C1 segment of cervical spinal cord (tissue), 14 donors: Measurements from ENCODE around the gene ACSS1.

ENCODE experiments used
- DNase-seq, 14 donors: peaks; one replicate each; lab custom pipeline; 2025; lab: John Stamatoyannopoulos, UW

The ACSS1 gene

DNA sequence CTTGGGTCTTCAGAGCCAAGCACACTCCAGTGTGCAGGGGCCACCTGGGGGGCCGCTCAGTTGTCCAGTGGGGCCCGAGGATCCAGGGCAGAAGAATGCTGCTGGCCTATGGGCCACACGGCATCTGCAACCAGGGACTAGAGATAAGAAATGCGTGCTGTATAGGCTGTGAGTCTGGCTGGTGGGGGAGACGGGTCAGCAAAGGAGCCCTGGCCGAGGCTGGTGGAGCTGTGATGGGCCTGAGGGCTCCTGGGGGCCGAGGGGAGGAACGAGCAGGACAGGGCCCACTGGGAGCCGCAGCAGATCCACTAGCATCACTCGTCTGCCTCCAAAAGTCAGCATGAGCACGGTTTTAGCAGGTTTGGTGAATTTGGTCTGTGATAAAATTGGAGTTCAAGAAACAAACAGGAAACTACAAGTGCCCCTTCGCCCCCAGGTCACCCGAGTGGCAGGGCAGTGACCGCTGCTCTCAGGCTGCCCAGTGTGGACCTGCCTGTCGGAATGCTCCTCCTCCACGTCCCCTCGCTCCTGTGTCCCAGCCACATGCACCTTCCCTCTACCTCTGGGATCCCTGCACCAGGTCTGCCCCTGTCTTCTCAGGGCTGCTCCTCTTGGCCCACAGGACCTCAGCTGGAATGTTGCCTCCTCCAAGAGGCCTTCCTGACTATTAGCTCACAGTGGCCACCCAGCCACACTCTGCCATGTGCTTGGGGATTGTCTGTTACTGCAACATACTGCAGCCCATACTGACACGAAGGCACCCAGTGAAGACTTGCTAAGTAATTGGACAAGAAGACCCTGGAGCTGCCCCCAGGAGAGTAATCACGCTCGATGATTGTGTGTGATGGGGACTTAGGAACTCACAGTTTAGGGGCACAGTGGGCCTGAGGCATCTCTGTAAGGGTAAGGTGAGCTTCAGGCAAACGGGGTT lies 10.9 kb downstream of the ACSS1 start:
- no peak for DNase-seq

DNA sequence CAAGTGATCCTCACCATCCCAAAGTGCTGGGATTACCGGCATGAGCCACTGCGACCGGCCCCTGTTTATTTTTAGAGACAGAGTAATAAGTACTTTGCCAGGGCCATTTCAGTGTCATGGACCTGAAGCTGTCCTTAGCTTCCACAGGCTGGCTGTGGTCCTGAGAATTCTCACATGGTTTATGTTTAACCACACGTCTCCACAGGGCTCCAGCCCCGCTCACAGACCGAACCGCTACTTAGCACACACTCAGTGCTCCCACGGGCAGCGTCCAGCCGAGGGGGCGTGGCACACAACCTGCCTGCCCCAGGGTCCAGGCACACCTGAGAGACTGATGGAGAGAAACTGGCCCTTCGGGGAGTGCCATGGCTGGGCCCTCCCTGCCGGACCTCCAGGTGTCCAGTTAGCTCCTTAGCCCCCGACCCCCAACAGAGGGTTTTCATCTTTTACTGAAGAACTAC lies 11.7 kb downstream of the ACSS1 start:
- no peak for DNase-seq

DNA sequence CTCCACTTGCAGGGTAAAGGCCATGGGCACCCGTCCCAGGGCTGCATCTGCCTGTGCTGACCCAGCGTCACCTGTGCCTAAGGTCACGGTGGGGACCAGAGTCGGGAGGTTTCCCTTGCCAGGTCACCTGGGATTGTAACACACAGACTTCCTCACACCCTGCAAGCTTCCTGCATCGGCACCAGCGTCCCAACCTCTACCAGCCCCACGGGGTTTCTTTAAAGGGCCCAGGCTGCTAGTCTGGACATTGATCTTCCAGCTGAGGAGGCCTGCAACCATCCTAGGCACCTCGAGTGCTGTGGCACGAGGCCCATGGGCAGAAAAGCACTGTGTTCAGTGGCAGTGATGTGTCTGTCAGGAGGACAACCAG lies 12.6 kb downstream of the ACSS1 start:
- no peak for DNase-seq

DNA sequence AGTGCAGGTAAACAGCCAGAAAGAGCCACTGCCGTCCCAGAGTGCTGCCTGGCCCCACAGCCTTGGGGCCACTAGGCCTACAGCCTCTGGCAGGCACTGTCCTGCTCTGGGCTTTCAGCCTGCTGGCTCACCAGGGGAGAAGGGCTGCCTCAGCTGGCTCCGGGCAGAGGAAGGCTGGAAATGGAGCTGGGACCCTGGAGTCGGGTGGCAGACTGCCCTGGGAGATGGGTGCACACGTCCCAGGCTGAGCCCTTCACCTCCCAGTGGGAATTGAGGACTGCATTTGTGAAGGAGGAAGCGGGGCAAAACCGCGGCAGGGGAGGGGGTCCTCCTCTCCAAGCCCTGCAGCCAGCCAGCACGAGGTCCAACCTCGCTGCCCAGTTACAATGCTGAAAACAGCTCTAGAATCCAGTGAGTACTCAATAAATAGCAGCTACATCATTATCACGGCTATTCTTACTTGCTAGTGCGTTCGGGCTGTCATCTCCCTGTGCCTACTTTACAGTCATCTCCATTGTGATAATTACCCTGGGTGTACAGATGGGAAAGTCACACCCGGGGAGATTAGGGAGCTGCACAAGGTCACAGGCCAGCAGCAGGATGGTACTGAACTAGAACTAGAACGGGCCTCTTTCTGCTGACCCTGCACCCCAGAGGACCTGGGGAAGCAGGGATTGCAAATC lies 13.1 kb downstream of the ACSS1 start:
- peak in 9 of 14 donors; percentile 26 to 80 (median 55) for DNase-seq

DNA sequence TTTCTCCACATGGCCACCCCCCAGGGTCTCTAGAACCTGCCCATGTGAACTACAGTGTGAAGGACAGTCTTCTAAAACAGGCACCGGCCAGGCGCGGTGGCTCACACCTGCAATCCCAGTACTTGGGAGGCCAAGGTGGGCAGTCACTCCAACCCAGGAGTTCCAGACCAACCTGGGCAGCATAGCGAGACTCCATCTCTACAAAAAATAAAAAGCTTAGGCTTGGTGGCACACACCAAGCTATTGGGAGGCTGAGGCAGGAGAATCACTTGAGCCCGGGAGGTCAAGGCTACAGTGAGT lies 13.7 kb downstream of the ACSS1 start:
- no peak for DNase-seq

DNA sequence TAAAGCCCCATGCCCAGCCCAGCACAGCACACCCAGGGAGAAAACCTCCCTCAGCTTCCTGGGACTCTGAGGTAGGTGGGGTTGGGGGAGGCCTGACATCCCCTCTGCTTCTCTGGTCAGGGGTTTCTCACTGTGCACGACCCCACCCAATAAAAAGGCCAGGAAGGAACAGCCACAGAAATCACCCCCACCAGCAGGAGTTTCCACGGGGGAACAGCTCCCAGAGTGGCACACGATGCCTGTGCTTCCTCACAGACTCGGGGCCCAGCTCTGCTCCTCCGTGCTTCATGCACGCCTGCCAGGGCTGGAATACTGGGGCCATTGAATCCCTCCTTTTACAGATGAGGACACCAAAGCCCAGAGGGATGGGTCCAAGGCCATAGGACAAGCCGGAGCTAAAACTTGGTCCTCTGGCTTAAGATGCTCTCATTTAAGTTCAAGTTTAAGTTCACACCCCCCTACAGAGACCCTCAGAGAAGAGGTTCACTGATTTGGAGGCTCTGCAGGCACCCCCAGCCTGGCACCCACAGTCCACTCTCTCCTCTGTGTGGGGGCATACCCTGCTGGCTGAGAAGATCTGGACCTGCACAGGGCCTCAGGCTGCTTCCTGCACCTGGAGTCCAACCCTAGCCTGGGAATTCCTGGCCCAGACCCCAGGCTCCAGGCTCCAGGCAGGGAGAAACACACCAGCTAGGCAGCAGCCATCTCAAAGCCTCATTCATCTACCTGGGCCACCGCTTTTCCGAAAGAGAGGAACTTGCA lies 14.3 kb downstream of the ACSS1 start:
- no peak for DNase-seq

DNA sequence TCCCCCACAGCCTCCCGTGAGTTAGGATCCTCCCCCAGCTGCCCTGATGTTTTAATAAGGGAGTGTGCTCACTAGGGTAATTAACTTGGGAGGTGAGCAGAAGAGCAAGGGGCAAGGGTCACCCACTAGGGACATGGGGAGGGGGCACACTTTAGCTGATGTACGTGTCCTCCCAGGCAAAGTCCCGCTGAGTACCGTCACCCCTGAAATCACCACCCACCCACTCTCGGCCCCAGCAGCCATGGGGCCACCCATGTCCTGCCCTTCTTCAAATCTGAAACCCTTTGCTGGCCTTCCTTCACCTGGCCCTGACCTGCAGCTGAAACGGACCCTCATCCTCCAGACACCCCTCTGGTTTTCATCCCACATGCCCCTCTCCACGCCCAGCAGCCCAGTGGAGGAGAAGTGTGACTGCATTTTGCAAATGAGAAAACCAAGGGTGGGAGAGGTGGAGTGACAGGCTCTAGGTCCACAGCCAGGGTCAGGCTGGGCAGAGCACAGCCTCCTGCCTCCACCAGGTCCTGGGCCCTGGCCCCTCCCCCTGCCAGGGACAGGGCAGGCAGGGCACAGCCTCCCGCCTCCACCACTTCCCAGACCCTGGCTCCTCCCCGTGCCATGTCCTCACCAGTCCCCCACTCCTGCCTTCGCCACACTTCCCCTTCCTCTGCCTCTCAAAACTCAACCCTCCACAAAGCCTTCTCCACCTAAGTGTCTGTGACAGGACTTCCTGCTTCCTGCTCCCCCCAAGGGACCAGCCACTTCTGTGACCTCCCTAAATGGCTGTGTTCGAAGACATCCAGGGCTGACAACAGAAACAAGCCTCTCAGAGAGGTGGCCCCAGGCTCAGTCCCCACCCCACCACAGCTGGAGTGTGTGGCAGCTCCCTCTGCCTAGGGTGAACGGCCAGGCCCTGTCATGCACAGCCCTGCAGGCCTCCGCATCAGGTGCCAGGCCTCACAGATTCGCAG lies 15.1 kb downstream of the ACSS1 start:
- peak in 6 of 14 donors; percentile 23 to 57 (median 46) for DNase-seq

DNA sequence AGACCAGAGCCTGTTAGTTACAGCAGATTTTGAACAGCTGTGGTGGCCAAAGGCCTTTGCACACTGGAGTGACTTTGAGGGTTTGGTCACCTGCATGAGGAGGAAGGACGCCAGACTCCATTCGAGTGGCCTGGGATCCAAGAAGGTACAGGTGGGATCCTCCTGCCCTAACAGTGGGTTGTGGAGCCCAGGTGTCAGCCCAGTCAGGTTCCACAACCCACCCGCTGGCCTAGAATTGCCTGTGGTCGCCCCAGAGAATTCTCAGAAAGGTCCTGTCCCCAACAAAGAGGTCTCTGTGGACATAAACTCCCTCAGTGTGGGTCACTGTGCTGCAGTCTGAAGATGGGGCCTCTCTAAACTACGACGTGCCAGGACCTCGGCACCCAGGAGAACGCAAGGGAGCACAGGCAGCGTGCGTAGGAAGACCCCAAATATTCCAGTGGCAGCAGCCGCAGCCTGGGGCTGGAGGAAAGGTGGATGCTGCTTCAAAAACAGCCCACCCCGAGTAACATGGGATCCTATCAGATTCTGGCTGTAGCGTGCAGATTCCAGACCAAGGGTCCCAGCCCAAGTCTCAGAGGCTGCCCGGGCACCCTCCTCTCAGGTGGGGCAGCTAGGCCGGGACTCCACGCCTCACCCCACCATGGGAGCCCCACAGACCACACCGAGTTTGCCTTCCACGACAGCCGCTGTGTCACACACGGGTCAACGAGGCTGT lies 16.0 kb downstream of the ACSS1 start:
- no peak for DNase-seq

DNA sequence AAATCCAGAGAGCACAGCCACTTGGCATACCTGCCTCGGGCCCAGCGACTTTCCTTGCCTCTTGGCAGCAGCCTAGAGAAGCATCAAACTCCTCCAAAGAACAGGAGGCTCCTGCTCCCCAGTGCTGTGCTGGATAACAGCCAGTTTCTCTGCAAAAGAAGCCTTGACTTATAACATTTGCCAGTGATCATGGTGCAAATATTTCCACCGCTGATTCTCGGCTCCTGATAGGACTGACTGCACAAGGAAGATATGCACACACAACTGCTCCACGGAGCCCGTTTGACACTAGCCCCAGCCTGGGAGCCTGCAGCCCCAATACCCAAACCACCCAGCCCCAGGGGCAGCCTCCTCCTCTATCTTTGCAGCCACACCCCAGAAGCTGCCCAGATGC lies 17.5 kb downstream of the ACSS1 start:
- peak in 2 of 14 donors; percentile 55 to 78 for DNase-seq

DNA sequence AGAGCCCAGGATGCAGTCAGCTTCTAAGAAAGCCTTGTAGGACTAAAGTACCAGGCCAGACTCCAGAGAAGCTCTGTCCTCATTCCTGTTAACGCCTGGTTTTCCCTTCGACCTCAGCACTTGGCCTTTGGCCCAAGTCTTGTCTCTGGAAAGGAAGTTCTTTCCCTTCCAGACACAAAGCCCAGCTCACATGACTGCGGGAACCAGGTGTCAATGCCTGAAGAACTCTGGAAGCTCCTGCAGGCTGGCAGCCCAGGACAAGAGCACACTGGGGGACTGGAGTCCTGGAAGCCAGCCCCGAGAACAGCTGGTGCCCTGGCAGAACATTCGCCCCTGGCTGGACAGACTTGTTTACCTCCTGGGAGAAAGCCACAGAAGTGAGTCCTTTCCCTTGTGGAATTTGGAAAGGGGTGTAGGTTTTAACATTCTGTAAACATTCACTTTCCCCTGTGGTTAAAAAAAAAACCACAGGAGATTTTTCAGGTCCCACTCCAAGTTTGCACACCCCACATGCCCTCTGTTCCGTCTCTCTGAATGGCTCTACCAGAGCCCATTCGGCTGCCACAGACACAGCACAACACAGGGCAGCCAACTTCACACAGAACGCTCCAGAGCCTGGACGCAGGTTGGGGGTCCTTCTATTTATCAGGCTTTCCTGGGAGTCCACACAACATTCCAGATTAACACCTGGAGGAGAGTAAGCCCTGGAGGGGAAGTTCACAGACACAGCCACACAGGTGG lies 18.1 kb downstream of the ACSS1 start:
- peak in 13 of 14 donors; percentile 34 to 91 (median 72) for DNase-seq

DNA sequence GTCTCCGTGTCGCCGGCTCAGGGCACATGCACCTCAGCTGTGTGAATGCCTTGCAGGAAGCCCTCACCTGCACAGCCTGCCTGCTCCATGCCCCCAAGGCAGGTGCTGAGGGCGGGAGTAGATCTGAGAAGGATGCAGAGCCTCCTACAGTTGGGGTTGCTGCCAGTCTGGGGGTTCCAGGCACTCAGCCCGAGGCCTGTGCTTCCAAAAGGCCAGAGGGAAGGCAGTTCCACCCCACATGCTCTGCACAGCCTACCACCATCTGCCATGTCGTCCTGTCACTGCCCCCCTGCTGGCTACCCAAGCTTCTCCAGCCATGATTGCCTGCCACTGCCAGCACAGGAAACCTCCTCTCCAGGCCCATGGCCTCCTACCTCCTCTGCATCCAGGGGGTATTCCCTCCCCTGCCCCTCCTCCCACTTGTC lies 19.3 kb downstream of the ACSS1 start:
- peak in 2 of 14 donors; percentile 26 to 96 for DNase-seq

DNA sequence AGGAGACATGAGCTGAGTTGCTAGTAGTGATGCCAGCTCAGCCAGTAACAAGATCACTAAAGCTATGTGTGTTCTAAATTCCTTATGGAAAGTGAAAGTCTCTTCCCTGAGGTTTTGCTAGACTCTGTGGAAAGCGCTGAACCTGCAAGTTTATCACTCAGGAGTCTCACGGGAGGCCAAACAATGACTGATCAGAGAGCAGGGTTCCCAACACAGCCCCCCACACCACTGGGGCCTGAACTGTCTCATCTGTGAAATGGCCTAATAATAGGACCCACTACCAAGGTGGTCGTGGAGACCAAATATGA lies 19.9 kb downstream of the ACSS1 start:
- no peak for DNase-seq

DNA sequence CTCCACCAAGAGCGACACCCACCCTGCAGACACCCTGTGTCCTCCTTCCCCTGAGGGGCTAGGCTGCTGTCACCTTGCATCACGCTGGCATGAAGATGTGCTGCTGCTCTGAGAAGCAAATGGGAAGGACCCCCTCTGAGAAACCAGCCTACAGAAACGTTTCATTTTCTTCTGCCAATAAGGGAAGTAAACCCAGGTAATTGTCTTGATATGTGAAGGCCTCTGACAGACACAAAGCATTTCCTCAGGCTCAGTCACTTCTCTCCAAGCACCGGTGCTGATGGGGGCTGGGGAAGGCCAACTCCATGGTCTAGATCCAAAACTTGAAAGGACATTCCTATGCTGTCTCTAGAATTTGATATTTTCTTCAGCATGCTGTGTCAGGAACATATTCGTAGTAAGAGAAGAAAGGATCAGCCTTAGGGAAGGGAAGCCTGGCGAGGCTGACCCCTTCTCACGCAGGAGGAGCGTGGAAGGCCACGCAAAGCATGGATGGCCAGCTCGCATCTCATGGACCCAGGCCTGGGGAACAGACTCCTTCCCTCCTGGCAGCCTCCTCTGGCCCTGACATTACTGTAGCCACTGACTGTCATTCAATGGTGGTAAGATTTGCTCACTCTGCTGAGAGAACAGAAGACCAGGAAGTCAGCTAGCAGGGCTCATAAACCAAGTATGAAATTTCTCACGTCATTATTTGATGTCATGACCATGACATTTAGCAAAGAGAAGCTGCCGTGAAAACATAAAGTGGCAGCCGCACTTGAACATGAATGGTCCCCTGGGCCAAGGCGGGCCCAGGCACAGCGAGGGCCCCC lies 20.4 kb downstream of the ACSS1 start:
- no peak for DNase-seq

DNA sequence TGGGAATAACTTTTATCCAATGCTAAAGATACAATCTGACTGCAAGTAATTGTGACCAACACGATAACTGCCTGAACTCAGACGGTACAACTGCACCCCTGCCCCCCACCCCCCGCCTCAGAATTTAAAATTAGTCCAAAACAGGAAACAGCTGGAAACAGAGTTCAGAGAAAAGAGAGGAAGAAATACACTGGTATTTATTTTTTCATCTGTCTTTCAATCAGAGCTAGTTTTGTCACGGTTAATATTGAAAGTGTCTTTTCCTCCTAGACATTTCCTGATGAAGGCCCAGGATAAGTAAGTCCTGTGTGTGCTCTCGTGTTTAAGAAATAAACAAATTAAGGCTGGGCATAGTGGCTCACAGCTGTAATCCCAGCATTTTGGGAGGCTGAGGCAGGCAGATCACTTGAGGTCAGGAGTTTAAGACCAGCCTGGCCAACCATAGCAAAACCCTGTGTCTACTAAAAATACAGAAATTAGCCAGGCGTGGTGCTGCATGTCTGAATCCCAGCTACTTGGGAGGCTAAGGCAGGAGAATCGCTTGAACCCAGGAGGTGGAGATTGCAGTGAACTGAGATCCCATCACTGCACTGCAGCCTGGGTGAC lies 21.5 kb downstream of the ACSS1 start:
- DNase-seq, result no peak

DNA sequence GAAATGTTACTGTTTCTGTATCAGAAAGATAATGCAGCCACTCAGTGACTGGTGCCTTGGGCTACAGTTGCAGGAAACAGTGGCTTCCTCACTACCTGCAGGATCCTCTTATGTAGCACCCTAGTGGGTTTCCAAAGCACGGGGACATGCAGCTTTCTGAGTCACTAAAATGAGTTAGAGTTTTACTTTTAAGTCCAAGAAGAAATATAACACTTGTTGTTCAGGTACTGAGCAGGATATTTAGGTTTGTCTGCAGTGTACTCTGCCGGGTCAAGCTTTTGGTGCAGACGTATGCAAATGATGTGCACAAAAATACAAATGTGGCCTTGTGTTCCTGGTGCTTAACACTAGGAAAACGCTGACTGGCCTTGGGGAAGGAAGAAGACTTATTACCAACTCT lies 22.0 kb downstream of the ACSS1 start:
- peak in 1 of 14 donors; percentile 57 for DNase-seq

DNA sequence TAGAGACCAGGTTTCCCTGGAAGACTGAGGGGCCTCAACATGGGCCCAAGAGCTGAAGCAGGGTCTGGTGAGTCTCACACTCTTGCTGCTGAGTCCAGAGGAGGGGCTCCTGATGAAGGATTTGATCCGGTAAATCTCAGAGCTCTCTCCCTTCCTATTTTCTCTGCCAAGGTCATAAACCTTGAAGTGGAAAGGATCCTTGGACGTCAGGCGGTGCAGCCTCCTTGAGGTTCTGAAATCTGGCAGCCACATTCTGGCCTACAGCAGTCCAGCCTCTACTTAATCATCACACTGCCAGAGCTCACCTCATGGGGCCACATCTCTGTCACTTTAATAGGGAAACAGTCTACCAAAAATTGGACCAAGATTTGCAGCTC lies 24.0 kb downstream of the ACSS1 start:
- DNase-seq, result no peak

DNA sequence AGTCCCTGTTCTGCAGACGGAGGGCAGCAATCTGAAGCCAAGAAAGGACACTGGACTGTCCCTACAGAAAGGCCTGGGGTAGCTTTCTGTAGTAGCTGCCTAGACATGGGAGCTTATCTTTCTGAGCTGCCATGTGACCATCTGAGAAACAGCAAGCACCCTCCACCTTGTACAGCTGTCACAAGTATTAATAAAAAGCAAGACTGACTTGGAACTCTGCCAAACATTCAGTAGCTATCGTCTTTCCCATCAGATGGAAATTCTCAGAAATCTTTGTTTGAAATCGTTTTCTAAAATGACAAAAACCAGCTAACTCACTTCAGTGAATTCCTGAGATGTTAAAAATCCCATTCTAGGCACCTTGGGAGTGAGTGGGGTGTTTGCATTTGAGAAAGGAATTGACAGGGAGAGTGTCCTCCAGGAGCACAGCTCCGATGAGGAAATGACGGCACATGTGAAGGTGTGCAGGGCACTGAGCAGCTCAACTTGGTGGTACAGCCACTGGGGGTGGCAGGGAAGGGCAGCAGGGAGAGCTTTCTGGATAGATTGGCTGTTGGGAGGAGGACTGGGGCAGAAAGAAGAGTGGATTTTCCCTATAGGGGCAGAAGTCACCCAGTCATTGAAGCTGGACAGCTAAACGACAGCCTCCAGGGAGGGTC lies 24.5 kb downstream of the ACSS1 start:
- peak in 1 of 14 donors; percentile 29 for DNase-seq
